ENCODE data around the gene LRP1B.
A peak's percentile ranks its signal among the peaks of the same experiment; 100 is the strongest.
"Not testable (repeated sequence)": the region's sequence is repeated elsewhere in the genome, so short reads cannot be mapped to it uniquely, and the experiment has no call there.

LRP1B gene

DNA sequence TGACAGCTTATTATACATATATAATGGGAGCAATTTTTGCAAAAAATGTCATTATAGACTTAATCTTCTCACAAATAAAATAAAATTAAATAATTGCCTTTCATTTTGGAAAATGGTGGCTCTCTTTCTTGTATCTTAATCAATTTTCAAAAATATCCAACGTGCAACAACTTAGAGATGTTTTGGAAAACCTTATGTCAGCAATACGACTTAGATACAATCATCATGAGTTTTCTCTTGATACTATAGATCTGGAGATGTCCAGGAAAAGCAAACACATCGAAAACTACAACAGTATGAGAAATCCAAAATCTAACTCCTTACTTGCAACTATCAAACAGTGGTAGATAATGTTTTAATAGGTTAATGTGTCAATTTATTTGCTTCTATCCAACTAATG lies 1529.0 kb downstream of the LRP1B start:
- DNase-seq (ENCODE audit: low spot score) = no peak

DNA sequence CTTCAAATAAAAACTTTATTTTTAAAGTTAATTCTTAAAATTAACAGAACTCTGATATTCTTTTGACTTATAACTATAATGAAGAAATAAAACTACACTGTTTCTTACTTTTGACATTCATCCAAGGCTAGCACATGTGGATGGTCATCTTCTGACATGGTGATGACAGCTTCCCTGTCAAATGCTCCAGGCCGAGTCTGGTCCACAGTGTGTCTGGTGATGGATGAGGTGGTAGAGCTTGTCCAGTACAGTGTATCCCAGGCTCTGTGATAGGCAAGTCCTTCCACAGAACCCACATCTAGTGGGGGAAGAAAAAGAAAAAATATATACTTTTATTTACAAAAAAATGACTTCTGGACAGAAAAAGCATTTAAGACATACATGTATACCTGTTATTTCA lies 1529.5 kb downstream of the LRP1B start:
- no peak for DNase-seq (ENCODE audit: low spot score)

DNA sequence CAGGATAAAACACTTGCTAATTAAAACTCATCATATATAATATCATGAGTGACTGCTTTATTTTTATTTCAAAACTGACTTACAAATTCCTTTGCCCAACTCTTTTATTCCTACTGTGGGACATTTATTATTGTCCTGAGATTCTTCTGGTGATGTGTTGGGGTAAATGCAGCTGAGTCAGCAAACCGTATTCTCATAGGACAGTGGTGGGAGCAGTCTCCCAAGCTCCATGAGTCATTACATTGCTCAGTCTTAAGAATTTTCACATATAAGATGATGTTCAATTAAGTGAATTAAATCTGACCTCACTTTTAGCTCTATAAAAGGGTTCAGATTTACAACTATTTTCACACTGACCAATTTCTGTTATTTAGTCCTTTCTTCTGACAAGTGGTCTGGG lies 1530.7 kb downstream of the LRP1B start:
- no peak for DNase-seq (ENCODE audit: low spot score)

DNA sequence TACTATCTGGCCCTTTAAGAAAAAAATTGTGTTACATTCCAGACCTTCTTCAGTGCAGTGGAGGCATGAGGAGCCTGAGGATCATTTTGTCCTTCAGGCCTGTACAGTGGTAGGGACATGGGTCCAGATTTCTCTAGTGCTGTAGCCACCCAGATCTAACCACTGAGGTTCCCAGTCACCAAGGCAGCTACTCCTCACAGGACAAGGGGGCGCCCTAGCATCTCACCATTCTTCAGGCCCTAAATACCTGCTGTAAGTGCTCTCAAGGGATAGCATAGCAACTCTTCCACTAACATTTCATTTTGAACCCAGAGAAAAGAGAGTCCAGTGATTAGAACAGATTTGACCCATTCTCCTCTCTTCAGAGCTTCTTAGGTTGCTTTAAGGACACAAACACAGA lies 1533.0 kb downstream of the LRP1B start:
- no peak for DNase-seq (ENCODE audit: low spot score)

DNA sequence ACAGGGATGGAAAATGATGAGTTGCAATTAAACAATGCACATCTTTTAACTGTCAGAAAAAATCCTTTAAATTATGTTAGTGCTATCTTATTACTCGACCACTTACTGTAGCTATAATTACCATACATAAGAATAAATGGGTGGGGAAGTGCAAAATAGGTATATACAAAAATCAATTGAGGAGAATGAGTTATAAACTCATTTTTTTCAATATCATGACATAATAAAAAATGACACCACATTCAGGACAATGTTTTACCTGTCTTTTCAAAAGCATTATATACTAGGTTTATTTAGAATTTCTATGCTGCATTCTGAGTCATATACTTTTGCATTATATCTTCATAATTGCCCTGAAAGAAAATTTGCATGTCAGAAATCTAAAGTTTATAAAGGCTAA lies 1533.6 kb downstream of the LRP1B start:
- DNase-seq (ENCODE audit: low spot score) = no peak

DNA sequence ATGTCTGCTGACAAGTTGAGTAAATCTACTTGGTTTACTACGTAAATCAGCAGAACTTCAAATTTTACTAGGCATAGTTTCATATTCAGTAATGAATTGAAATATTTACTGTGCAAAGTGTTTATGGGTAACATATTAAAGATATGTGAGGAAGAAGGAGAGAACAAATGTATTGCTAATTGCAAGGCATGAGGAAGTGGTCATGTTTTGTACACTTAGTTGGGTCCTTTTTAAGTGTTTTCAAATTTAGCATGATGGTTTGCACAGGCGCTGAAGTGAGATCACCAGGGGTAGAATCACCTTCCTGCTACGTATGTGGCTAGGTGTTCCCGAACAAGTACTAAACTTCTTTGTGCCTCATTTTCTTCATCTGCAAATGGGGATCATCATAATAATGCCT lies 1534.4 kb downstream of the LRP1B start:
- DNase-seq (ENCODE audit: low spot score) = no peak

DNA sequence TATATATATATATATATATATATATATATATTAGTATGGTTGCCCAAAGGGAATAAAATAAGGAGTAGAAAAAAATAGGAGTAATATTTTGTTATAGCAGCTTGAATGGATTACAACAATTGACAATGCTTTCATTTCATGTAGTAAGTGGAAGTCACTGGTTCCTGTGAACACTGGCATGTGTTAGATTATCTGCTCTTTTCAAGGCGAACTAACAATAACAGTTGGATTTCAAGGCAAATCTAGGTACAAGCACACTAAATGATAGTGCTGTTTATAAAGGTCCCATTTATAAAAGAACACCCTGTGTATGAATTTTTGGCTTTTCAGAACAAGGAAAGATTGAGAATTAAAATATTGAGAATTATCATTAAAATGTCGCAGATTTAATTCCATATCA lies 1535.7 kb downstream of the LRP1B start:
- DNase-seq (ENCODE audit: low spot score) = no peak

DNA sequence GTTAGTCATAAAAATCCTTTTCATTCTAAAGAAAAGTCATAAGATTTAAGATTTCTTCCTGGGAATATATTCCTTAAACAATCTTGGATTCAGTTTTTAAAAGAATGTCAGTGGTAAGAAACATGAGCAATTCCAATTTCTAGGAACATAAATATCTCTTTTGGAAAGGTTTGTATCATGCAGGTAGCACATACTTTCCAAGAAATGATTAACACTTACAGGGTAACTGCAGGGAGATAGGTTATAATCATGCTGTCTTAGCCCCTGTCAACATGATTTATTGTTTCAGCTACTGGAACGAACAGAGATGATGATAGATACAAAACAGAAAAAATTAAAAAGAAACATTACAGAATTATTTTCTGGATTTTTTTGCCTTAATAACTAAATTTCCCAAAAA lies 1537.7 kb downstream of the LRP1B start:
- DNase-seq (ENCODE audit: low spot score) = no peak

DNA sequence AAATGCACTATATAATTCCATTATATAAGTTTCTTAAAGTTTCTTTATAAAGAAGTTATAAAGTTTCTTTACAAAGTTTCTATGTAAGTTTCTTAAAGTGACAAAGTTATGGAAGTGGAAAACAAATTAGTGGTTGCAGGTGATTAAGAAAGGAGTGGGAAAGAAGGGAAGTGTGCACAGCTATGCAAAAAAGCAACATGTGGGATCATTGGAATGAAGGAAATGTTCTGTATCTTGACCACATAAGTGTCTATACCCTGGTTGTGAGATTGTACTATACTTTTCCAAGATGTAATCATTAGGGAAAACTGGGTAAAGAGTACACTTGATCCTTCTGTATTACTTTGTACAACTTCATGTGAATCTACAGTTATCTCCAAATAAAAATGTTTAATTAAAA lies 1541.1 kb downstream of the LRP1B start:
- DNase-seq (ENCODE audit: low spot score) = no peak

DNA sequence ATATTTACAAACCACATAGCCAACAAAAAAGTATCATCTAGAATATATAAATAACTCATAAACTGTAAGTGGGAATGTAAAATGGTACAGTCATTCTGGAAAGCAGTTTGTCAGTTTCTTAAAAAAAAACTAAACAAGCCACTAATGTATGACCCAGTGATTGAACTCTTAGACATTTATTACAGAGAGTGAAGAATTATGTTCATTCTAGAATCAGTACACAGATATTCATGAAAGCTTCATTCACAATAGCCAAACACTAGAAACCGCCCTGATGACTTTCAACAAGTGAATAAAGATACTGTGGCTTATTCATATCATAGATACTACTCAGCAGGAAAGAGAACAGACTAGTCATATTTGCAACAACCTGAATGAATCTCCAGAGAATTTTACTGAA lies 1541.5 kb downstream of the LRP1B start:
- no peak for DNase-seq (ENCODE audit: low spot score)

DNA sequence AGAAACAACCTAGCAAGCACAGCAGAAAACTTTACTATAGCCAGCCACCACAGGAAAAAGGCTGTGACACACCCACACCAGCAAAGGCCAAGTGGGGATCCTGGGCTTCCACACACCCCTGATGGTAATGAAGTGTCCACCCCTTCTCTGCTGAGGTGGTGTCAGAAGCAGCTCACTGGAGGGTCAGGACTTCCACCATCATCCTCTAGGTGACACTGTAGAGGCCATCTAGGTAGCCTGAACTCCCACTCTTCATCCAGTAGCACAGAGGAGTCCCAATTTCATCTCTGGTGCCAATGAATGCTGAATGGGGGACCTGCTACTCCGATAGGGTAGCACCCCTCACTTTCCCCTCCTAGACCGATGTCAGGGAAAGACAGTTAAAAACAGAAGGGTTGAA lies 1544.4 kb downstream of the LRP1B start:
- DNase-seq (ENCODE audit: low spot score) = peak; percentile 30

DNA sequence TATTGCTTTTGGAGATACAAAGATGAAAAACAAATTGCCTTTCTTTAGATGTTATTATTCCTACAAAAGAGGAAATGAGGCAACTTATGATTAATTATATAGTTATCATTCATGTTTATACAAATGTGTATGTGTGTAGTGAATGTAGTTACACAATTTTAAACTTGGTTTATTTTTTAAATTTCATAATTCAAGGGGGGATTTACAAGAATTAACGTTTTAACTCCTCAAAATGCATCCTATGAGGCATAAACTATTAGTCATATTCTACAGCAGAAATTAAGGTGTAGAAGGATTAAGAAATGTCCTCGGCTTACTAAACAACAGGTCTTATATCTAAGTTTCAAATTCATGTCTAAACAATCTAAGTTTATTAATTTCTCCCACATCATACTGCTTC lies 1545.8 kb downstream of the LRP1B start:
- DNase-seq (ENCODE audit: low spot score) = no peak

DNA sequence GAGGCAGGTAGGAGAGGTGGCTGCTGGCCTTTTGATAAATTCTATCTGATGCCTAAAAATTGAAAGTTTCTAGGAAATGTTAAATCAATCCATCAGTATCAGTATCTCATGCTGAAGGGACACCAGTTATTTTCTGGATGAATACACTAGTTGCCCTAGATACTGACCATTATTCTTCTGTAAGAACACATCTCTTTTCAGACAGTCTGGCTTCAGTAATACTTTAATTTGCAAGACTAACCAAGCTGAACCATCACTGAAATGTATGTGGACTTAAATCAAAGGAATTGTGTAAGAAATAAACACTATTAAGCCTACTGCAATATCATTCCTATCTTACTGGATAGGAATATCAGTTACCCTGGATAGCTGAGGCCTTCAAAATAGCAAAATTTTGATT lies 1546.3 kb downstream of the LRP1B start:
- DNase-seq (ENCODE audit: low spot score) = no peak

DNA sequence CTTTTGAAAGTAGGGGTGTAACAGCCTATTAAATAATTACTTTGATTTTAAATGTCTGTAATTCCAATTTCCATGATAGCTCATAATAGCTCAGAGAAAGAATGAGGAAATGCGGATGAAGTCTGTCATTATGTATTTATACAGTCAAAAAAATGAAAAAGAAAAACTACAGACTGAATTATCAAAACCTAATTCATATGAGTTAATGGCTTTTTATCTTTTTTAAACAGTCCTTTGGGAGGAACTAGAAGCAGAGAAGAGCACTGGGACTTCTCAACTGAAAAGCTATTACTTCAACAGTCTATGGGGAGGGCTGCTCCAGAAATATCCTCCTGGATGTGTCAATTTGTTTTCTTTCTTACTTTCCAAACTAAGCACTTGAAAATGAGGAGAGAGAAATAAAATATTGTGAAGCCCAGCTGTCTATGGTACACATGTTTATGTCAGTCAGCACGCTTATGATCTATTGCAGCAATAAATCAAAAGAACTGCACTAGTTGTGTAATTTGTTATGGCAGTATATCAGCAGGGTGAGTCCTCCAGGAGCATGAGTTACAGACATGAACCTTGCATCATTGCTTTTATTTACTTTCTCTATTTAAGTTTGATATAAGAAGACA lies 1550.2 kb downstream of the LRP1B start:
- no peak for DNase-seq (ENCODE audit: low spot score)

DNA sequence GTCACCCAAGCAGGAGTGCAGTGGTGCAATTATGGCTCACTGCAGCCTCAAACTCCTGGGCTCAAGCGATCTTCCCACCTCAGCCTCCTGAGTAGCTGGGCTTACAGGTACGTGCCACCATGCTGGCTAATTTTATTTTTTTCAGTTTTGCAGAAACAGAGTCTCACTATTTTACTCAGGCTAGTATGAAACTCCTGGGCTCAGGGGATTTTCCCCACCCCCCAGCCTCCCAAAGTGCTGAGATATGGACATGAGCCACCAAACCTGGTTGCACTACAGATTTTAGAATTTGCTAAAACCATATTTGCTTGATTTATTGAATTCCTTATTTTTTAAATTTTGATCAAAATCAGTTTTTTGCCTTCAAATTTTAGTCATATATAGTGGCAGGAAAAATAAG lies 1553.4 kb downstream of the LRP1B start:
- DNase-seq (ENCODE audit: low spot score) = no peak

DNA sequence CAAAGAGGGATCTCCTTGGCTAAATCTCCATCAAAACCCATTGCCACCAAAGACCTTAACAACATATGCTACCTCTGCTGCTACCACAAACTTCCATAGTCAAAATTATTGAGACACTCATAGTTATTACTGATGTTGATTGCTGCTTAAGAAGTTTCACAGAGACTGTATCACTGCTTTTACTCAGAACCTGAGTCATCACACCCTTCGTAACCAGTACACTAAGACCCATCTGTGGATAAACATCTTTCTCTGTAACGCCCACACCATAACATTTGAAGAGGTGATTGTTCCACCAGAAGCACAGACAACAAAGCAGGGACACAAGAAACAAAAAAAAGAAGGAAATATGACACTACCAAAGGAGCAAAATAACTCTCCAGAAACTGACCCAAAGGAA lies 1563.1 kb downstream of the LRP1B start:
- no peak for DNase-seq (ENCODE audit: low spot score)

DNA sequence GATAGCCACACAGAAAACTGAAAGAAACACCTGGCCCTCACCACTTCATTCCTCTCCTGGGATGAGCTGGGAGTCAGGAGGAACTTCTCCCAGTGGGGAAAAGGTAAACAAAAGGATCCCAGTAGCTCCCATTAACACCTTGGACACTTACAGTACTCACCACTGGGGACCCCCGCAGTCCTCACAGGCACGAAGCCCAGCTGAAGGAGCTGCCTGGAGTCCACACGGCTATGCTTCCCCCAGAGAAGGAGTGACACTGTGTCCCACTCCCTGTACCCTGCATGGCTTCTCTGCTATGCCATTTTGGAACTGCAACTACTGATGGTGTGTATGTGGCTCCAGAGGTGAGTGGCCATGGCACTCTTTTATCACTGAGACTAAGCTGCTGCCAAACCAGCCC lies 1565.1 kb downstream of the LRP1B start:
- no peak for DNase-seq (ENCODE audit: low spot score)

DNA sequence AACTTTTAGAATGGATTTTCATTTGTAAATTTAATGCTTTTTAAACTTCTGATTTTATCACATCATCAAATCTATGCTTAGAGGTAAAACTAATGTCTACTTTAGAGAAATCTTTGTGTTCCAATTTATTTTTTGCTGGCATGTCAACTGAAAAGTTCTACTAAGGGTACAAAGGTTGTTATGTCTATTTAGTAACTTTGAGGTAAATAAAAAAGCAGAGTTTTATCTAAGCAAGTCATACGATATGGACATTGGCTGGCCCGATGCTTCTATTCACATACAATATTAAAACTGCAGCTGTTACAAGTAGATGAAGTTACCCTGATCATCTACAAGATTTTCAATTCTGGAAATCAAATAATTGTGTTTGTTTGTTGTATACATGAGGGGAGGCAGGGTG lies 1575.1 kb downstream of the LRP1B start:
- DNase-seq (ENCODE audit: low spot score) = no peak

DNA sequence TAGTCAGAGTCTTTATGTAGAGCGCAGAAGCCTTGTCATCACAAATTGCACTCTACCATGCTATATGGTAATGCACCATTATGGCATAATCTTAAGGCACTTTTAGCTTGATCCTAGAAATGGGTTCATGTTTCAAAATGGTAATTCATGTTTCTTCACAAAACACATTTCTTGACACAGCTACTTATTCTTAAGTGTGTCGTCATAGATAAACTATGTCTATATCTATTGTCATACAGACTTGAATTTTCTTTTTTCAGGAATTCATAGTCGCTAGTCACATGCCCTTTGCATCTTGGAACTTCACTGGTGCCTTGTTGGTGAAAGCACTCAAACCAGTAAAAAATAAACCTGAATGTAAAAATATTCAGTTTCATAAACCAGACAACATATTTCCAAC lies 1578.2 kb downstream of the LRP1B start:
- DNase-seq (ENCODE audit: low spot score) = no peak

DNA sequence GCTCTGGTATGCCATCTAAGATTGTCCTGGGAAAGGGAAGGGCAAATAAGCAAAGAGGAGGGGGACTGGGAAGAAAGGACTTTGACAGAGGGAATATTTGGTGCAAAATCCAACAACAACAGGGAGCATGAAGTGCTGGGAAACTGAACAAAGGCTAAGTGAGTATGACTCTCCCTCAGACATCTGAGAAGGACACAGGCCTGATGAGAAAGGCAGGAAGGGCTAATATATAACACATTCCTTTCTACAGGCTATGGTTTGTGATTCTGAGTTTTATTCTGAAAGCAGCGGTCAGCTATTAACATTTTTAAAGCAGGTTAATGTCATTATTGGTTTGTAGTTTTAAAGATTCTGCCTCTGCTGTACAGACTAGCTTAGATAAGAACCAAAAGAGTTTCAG lies 1579.5 kb downstream of the LRP1B start:
- no peak for DNase-seq (ENCODE audit: low spot score)

DNA sequence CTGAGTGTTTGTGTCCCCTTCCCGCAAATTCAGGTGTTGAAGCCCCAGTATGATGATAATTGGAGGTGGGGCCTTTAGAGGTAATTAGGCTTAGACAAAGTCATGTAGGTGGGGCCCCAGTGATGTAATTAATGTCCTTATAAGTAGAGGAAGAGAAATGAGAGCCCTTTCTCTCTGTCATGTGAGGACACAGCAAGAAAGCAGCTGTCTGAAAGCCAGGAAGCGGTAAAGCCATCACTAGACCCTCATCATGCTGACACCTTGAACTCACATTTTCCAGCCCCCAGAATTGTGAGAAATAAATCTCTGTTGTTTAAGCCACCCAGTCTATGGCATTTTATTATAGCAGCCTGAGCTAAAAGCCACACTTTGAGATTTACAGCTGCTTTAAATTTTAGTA lies 1580.0 kb downstream of the LRP1B start:
- DNase-seq (ENCODE audit: low spot score) = no peak

DNA sequence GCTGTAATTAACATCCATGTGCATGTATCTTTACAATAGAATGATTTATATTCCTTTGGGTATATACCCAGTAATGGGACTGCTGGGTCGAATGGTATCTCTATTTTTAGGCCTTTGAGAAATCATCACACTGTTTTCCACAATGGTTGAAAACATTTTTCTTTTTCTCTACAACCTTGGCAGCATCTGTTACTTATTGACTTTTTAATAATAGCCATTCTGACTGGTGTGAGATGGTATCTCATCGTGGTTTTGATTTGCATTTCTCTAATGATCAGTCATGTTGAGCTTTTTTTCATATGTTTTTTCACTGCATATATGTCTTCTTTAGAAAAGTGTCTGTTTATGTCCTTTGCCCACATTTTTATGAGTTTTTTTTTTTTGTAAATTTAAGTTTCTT lies 1586.0 kb downstream of the LRP1B start:
- DNase-seq (ENCODE audit: low spot score) = not testable (repeated sequence)

DNA sequence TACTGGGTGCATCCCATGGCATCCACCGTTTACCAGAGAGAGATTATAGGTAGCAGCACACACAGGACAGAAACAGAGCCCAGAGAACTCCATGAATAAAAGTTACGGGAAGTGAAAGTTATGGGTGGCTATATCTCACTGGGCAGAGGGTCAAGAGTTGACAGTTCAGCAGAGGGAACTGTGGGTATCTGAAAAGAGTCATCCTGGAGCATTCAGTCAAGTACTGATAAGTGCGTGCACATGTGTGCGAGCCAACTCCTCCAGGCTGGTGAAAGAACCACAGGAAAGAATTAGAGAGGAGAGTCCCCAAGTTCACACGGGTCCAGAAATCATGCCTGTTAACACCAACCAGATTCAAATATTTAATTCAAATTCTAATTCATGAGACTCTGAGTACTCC lies 1588.2 kb downstream of the LRP1B start:
- DNase-seq (ENCODE audit: low spot score) = no peak

DNA sequence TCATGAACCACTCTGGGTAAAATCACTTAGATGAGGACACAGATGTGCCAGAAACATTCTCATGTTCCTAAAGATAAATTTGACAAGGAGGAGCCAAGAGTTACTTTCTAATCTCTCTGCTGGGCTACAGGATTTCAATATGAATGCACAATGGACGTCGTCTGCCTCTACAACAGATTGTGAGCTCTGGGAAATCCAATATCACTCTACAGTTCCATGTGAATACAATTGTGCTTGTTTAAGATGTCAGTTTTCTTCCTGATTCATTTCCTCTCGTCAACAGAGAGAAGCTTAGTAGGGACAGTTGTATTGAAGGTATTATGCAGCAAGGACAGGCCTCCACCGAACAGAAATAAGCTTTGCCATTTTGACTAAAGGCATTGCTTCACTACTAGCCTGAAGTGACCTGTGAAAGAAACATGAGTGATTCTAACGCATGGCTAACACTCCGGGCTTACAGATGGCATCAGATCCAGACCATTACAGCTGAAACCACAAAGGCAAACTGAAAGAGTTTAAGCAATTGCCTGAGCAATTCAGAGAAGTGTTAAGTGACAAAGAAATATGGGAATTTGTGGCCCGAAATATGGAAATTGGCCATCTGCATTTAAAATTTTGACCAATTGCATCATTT lies 1591.5 kb downstream of the LRP1B start:
- DNase-seq (ENCODE audit: low spot score) = no peak

DNA sequence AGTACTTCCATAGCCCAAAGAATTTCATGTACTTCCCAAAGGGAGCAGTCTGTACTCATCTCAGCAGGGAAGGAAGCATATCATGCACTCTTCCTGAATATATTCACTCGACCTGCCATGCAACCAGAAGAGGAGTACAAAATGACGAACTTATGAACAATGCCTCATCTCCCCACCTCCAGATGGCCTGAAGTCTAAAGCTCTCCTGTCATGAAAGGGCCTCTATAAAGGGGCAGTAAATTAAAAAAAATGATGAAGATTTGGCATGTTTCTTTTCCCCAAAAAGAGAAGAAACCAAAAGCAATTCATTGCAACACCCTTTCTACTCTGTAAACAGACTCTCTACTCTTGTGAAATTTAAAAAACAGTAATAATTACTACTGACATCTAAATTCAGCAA lies 1601.1 kb downstream of the LRP1B start:
- no peak for DNase-seq (ENCODE audit: low spot score)

Data from LoVo (cell line).